NCI-H748 (cell line): ENCODE data around the gene C1R.
A peak's percentile ranks its signal among the peaks of the same experiment; 100 is the strongest.
"Not testable (repeated sequence)": the region's sequence is repeated elsewhere in the genome, so short reads cannot be mapped to it uniquely, and the experiment has no call there.

Experiments used
- DNase-seq: peaks from one replicate; lab custom pipeline; 2025; ENCODE audit not compliant: unreplicated experiment; lab: John Stamatoyannopoulos, UW

The C1R gene

GRCh38 chr12:7121324-7121723, 29.1 kb upstream of the C1R start:
- DNase-seq, result no peak

GRCh38 chr12:7120166-7120565, 27.9 kb upstream of the C1R start:
- DNase-seq, result no peak

- no peak for DNase-seq
These were observed 26.6 kb upstream of the C1R start for GRCh38 chr12:7118881-7119280.

- DNase-seq, result no peak
These were observed 25.4 kb upstream of the C1R start for GRCh38 chr12:7117670-7118069.

- DNase-seq, result no peak
These were observed 24.7 kb upstream of the C1R start for GRCh38 chr12:7116916-7117315.

- DNase-seq, result no peak
These were observed 24.0 kb upstream of the C1R start for GRCh38 chr12:7116196-7116595.

GRCh38 chr12:7114851-7115250, 22.6 kb upstream of the C1R start:
- no peak for DNase-seq

GRCh38 chr12:7114008-7114407, 21.8 kb upstream of the C1R start:
- no peak for DNase-seq

- peak; percentile 21 for DNase-seq
These were observed 21.2 kb upstream of the C1R start for GRCh38 chr12:7113389-7113871.

- DNase-seq, result no peak
These were observed 19.8 kb upstream of the C1R start for GRCh38 chr12:7112041-7112440.

- DNase-seq, result no peak
These were observed 18.4 kb upstream of the C1R start for GRCh38 chr12:7110661-7111060.

GRCh38 chr12:7109572-7109920, 17.3 kb upstream of the C1R start:
- no peak for DNase-seq

GRCh38 chr12:7108796-7109571, 16.7 kb upstream of the C1R start, which contains the start of gene C1RL:
C1RL (minus strand) TSS chr12:7109214; CDS start chr12:7109180, 34 bp downstream.
- DNase-seq, result peak; percentile 72

GRCh38 chr12:7108003-7108795, 16.0 kb upstream of the C1R start:
- DNase-seq, result peak; percentile 71

GRCh38 chr12:7107636-7108002, 15.4 kb upstream of the C1R start:
- no peak for DNase-seq

GRCh38 chr12:7107181-7107580, 14.9 kb upstream of the C1R start:
- DNase-seq, result not testable (repeated sequence)

- no peak for DNase-seq
These were observed 13.8 kb upstream of the C1R start for GRCh38 chr12:7106082-7106481.

GRCh38 chr12:7103837-7104584, 11.8 kb upstream of the C1R start:
- no peak for DNase-seq

GRCh38 chr12:7102582-7102981, 10.3 kb upstream of the C1R start:
- no peak for DNase-seq

- DNase-seq, result no peak
These were observed 9.5 kb upstream of the C1R start for GRCh38 chr12:7101694-7102131.

- DNase-seq, result no peak
These were observed 8.9 kb upstream of the C1R start for GRCh38 chr12:7101047-7101693.
